ENCODE data around the gene FAM25A.
"Not testable (repeated sequence)": the region's sequence is repeated elsewhere in the genome, so short reads cannot be mapped to it uniquely, and the experiment has no call there.

Gene FAM25A

GRCh38 chr10:87020056-87020455, at the start of gene FAM25A:
TSS of gene FAM25A (plus strand) at chr10:87020294. CDS start at chr10:87020325, 31 bp downstream.
- DNase-seq (ENCODE audit: low read depth): not testable (repeated sequence)

GRCh38 chr10:86970982-86971231, 49.2 kb upstream of the FAM25A start:
- DNase-seq (ENCODE audit: low read depth): no peak

DNA sequence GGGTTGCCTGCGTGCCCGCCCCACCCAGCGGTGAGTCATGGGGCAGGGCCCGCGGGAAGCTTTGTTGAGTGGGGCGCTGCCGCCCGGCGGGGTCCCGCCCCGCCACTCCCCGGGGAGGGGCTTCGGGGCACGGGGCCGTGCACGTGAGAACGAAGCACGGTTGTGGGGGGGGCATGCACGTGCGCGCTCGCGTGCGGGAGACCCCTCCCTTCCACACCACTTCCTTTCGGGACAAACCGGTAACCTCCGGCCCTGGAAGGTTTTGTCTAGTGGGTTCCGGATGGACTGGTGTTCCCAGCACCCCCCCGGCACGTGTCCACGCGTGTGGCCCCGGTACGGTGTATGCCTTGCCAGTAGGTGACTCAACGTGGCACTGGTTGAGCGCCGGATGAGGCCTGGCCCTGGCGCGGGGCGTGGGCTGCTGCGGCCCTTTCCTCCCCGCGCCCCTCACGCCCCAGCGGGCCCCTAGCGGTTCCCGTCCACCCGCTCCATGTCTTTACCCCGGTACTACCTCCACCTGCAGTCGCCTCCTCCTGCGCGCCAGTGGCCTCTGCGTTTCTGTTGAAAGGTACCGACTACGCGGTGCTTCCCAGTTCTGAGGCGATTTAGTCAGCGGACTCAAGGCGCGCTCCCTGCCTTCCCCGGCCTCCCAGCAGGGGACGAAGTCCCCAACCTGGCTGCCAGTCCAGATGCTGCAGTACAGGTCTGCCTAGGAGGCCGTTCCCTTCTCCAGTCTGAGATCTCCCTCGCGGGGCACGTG, 48.7 kb upstream of the FAM25A start:
- DNase-seq (ENCODE audit: low read depth): peak; percentile 81

GRCh38 chr10:86972613-86973380, 47.3 kb upstream of the FAM25A start:
- no peak for DNase-seq (ENCODE audit: low read depth)

DNA sequence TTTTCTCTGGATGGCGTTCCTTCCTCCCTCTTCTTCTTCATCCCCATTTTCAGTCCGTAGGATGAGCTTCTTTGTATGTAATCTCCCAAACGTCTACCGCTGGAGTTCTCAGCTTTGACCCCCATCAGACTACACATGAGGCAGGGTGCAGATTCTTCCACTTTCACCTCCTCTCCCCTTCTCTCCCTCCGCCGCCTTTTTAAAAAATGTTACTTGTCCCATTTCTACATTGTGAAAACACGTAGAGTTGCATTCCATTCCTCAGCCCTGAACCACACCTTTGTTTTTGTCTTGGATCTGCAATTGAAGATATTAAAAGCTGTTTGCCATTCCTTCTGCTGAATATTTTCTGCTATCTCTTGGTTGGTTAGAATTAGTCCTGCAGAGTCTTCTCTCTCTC, 45.6 kb upstream of the FAM25A start:
- DNase-seq (ENCODE audit: low read depth): no peak

DNA sequence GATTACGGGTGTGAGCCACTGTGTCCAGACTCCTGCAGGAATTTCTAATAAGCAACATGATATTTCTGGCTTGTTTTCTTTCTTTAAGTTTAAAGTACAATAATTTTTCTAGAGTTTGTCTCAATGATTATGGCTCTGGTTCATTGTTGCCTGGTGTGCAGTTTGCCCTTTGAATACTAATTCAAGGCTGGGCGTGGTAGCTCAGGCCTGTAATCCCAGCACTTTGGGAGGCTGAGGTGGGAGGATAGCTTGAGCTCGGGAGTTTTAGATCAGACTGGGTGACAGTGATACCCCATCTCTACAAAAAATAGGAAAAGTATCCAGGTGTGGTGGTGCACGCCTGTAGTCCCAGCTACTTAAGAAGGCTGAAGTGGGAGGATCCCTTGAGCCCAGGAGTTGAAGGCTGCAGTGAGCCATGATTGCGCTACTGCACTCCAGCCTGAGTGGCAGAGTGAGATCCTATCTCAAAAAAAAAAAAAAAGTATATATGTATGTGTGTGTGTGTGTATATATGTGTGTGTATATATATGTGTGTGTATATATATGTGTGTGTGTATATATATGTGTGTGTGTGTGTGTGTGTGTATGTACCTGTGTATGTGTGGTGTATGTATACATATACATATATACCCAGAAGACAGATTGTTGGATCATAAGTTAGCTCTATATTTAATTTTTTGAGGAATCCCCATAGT, 43.6 kb upstream of the FAM25A start:
- DNase-seq (ENCODE audit: low read depth): no peak

- DNase-seq (ENCODE audit: low read depth): not testable (repeated sequence)
These were observed 41.6 kb upstream of the FAM25A start for GRCh38 chr10:86978457-86978856.

DNA sequence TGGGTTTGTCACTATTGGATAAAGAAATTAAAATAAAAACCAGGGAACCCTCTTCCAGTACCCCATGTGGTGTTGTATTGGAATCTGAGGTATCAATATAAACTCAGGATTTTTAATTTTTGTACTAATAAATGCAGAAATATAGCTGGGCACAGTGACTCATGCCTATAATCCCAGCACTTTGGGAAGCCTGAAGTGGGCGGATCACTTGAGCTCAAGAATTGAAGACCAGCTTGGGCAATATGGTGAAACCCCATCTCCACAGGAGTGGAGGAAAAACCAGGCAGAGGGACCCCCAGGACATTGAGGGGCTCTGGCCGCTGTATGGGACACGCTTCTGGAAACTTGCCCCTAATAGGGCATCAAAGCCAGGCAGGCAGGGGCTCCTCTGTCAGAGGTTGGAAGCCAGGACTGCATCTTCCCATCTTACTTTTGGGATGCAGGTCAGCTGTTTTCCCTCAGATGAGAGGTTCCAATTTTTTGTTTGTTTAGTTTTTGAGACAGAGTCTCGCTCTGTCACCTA, 40.7 kb upstream of the FAM25A start:
- no peak for DNase-seq (ENCODE audit: low read depth)

- DNase-seq (ENCODE audit: low read depth): no peak
These were observed 40.1 kb upstream of the FAM25A start for GRCh38 chr10:86979977-86980448.

DNA sequence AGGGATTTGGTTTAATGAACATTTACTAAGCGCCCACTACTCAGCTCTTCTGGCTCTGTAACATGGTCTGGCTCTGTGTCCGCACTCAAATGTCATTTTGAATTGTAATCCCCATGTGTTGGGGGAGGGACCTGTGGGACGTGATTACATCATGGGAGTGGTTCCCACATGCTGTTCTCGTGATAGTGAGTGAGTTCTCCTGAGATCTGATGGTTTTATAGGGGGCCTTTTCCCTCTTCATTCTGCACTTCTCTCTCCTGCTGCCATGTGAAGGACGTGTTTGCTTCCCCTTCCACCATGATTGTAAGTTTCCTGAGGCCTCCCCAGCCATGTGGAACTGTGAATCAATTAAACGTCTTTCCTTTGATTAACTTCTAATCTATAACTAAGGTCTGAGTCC, 39.1 kb upstream of the FAM25A start:
- not testable (repeated sequence) for DNase-seq (ENCODE audit: low read depth)

GRCh38 chr10:86981716-86982115, 38.4 kb upstream of the FAM25A start:
- DNase-seq (ENCODE audit: low read depth): no peak

GRCh38 chr10:86984498-86984897, 35.6 kb upstream of the FAM25A start:
- DNase-seq (ENCODE audit: low read depth): not testable (repeated sequence)

DNA sequence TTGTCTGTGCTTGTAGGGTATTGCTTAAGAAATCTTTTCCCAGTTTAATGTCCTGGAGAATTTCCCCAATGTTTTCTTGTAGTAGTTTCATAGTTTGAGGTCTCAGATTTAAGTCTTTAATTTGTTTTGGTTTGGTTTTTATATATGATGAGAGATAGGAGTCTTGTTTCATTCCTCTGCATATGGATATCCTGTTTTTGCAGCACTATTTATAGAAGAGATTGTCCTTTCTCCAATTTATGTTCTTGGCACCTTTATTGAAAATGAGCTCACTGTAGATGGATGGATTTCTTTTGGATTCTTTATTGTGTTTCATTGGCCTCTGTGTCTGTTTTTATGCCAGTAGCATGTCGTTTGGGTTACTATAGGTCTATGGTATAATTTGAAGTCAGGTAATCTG, 31.6 kb upstream of the FAM25A start:
- DNase-seq (ENCODE audit: low read depth): no peak

GRCh38 chr10:86991362-86991761, 28.7 kb upstream of the FAM25A start:
- DNase-seq (ENCODE audit: low read depth): not testable (repeated sequence)

GRCh38 chr10:86992456-86992855, 27.6 kb upstream of the FAM25A start:
- no peak for DNase-seq (ENCODE audit: low read depth)

- no peak for DNase-seq (ENCODE audit: low read depth)
These were observed 27.2 kb upstream of the FAM25A start for GRCh38 chr10:86992929-86993328.

GRCh38 chr10:86999802-87000403, 20.2 kb upstream of the FAM25A start:
- DNase-seq (ENCODE audit: low read depth): not testable (repeated sequence)

- DNase-seq (ENCODE audit: low read depth): no peak
These were observed 19.6 kb upstream of the FAM25A start for GRCh38 chr10:87000491-87000890.

DNA sequence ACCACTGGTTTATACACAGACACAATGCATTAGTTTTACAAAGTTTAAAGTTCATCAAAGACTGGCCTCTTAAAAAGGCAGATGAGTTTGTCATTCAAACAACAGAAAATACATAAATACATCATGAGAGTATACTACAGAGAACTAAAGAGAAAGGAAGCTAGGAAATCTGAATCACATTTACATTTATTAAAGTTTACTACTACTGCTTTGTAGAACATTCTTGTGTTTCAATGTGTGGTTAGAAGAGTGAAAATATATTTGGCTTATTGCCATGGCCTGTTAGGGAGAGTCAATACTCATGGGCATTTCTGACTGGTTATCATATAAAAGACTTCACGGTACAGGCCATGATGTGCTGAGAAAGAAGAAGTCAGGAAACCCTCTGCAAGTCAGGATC, 13.0 kb upstream of the FAM25A start:
- not testable (repeated sequence) for DNase-seq (ENCODE audit: low read depth)

DNA sequence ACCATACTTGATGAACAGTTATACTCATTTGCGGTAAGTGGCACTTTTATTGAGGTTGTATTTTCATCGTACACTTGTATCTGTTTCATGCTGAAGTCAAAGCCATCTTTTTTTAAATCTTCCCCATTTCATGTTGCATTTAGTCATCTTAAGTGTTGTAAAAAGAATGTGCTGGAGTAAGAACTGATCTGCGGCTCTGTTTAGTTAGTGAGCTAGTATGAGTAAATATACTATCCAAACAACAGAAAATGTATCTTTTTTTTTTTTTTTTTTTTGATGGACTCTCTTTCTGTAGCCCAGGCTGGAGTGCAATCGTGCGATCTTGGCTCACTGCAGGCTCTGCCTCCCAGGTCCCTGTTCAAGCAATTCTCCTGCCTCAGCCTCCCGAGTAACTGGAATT, 12.4 kb upstream of the FAM25A start:
- not testable (repeated sequence) for DNase-seq (ENCODE audit: low read depth)

DNA sequence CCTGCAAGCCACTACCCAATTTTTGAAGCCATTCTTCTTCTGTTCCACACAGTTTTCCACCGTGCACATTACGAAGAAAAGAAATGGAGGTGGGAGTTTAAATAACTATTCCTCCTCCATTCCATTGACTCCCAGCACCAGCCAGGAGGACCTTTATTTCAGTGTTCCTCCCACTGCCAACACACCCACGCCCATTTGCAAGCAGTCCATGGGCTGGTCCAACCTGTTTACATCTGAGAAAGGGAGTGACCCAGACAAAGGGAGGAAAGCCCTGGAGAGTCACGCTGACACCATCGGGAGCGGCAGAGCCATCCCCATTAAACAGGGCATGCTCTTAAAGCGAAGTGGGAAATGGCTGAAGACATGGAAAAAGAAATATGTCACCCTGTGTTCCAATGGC, 11.8 kb upstream of the FAM25A start:
- DNase-seq (ENCODE audit: low read depth): not testable (repeated sequence)

GRCh38 chr10:87009134-87009696, 10.9 kb upstream of the FAM25A start:
- not testable (repeated sequence) for DNase-seq (ENCODE audit: low read depth)

Measured in stimulated activated CD8-positive, alpha-beta memory T cell treated with anti-CD3 and anti-CD28 coated beads, Interleukin-15, amount 100 ng/mL, for 1 hour (primary cell).